ENCODE results near the gene TROAP. TPM values are rescaled to one million over a fixed set of nuclear protein-coding genes. Genes with fewer than 3 reads are reported as not detected.

Gene TROAP, protein sequence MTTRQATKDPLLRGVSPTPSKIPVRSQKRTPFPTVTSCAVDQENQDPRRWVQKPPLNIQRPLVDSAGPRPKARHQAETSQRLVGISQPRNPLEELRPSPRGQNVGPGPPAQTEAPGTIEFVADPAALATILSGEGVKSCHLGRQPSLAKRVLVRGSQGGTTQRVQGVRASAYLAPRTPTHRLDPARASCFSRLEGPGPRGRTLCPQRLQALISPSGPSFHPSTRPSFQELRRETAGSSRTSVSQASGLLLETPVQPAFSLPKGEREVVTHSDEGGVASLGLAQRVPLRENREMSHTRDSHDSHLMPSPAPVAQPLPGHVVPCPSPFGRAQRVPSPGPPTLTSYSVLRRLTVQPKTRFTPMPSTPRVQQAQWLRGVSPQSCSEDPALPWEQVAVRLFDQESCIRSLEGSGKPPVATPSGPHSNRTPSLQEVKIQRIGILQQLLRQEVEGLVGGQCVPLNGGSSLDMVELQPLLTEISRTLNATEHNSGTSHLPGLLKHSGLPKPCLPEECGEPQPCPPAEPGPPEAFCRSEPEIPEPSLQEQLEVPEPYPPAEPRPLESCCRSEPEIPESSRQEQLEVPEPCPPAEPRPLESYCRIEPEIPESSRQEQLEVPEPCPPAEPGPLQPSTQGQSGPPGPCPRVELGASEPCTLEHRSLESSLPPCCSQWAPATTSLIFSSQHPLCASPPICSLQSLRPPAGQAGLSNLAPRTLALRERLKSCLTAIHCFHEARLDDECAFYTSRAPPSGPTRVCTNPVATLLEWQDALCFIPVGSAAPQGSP
- total RNA-seq = under 1 TPM; 0.27 to 0.99 TPM

DNA sequence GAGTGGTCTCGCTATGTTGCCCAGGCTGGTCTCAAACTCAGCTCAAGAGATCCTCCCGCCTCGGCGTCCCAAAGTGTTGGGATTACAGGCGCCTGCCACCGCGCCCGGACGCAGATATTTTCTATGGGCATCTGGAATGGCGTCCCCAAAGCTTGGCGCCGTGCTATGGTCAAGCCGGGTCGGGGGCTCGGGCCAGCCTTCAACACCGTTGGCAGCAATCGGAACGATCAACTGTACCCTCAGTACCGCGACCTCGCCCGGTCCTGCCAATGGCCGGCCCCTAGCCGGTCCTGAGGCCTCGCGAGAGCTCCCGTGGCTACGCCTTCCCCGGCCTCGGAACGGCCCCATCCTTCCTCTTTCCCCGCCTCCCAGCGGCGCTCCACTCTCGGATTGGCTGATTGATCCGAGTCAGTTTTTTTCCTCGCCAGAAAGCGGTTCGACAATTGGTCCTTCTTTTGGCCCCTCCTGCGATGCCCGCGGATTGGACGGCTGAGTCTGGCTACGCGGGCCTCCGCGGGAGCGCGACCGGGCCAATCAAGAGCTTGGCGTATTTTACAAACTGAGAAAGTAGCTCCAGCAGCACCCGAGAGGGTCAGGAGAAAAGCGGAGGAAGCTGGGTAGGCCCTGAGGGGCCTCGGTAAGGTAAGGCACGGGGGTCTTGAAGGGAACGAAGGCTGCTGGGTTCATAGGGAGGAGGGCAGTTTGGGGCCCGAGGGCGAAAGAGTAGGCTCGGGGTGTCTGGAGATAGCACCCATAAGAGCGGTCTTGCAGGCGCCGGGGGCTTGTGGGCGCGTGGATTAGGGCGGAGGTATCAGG, at the start of gene TROAP:
Gene TROAP, plus strand, starts transcription at position 548 of the 816 bp plus-strand sequence. CDS start 354 bp downstream, outside the sequence.
- H3K27ac ChIP-seq = no peak within 1 kb of the TSS

GRCh38 chr12:49273726-49274395, 49.2 kb upstream of the TROAP start:
- no peaks in the 10 kb centered on the region for H3K27me3 ChIP-seq (replicated peaks; ENCODE audit: insufficient read depth)
- no peak overlapping the region for H3K27ac ChIP-seq
- H3K9me3 ChIP-seq = no peaks in the 10 kb centered on the region
- H3K36me3 ChIP-seq = peaks cover 39% of the 10 kb centered on the region
- TF ChIP-seq, protein P1, sequence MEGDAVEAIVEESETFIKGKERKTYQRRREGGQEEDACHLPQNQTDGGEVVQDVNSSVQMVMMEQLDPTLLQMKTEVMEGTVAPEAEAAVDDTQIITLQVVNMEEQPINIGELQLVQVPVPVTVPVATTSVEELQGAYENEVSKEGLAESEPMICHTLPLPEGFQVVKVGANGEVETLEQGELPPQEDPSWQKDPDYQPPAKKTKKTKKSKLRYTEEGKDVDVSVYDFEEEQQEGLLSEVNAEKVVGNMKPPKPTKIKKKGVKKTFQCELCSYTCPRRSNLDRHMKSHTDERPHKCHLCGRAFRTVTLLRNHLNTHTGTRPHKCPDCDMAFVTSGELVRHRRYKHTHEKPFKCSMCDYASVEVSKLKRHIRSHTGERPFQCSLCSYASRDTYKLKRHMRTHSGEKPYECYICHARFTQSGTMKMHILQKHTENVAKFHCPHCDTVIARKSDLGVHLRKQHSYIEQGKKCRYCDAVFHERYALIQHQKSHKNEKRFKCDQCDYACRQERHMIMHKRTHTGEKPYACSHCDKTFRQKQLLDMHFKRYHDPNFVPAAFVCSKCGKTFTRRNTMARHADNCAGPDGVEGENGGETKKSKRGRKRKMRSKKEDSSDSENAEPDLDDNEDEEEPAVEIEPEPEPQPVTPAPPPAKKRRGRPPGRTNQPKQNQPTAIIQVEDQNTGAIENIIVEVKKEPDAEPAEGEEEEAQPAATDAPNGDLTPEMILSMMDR (IDR thresholded peaks at IDR 0.05) = no peak
- ATAC-seq (ENCODE audit: insufficient number of reproducible peaks, low FRiP score, low read depth) = no peak
- no peak overlapping the region for H3K4me3 ChIP-seq
- peaks cover 4 to 6% of the 10 kb centered on the region in 2 donors for H3K4me1 ChIP-seq (ENCODE audit: control insufficient read depth in 1 of 2, low read depth in 2 of 2)
- no peak for DNase-seq (ENCODE audit: low spot score)

More for the DNA sequence above, at the start of gene TROAP:
- DNase-seq (ENCODE audit: low spot score) = peak; percentile 87
- Histone ChIP-seq H3K4me1 (ENCODE audit: control insufficient read depth in 1 of 2, low read depth in 2 of 2) (peaks cover 11 to 16% of the 10 kb centered on the region in 2 donors), H3K4me3 (peak within 1 kb of the TSS; percentile 93), H3K9me3 (no peaks in the 10 kb centered on the region), H3K36me3 (no peaks in the 10 kb centered on the region), H3K27me3 (replicated peaks; ENCODE audit: insufficient read depth) (no peaks in the 10 kb centered on the region)
- TF ChIP-seq, protein P1 (IDR thresholded peaks at IDR 0.05) = no peak
- ATAC-seq (ENCODE audit: insufficient number of reproducible peaks, low FRiP score, low read depth) = peak; percentile 98

- DNase-seq (ENCODE audit: low spot score) = no peak
- Histone ChIP-seq H3K4me1 (ENCODE audit: control insufficient read depth in 1 of 2, low read depth in 2 of 2) (no peaks in the 10 kb centered on the region), H3K9me3 (no peaks in the 10 kb centered on the region), H3K36me3 (peaks cover 36% of the 10 kb centered on the region), H3K4me3 (no peak overlapping the region), H3K27ac (no peak overlapping the region), H3K27me3 (replicated peaks; ENCODE audit: insufficient read depth) (no peaks in the 10 kb centered on the region)
- TF ChIP-seq, protein P1 (IDR thresholded peaks at IDR 0.05) = no peak
- ATAC-seq (ENCODE audit: insufficient number of reproducible peaks, low FRiP score, low read depth) = no peak
Observed at GRCh38 chr12:49274396-49275069, 48.5 kb upstream of the TROAP start.

DNA sequence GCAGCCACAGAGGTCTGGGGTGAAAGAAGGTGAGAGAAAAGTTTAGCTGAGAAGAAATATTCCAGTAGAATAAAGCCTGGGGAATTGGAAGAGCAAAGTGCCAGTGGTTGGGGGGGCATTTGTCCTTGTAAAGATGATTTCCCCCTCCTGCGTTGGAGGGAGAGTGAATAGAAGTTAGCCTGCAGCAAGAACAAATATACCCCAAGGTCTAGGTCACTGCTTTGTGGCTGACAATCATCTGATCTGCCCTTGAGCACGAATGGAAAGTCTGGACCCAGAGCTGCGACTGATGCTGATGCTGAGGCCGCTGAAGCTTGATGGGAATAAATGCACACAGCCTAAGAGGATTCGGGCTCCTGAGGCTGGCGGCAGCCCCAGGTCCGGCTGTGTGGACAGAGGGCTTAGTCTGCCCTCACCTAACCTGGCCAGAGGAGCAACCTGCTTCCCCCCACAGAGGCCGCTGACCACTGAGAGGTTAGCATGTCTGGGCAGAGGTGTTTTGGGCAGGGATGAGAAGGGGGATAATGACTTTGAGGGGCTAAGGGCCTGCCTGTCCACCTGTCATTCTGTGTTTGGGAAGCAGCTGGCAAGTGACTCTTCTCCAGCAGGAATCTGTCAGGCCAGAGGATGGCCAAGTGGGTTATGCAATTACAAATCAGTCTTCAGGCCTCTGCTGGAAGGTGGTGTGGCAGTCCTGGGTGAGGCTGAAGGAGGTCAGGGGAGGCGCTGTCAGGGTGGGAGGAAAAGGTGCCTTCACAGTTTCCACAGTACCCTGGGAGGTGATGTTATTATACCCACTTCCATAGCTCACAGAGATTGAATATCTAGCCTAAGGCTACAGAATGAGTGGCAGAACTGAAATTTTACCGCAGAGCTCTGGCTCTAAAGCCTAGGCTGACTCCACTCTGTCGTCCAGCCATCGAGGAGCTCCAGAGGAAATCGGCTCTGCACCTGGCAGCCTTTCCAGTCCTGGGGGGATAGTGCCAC, 46.5 kb upstream of the TROAP start:
- no peak for DNase-seq (ENCODE audit: low spot score)
- Histone ChIP-seq H3K27ac (no peak overlapping the region), H3K4me1 (ENCODE audit: control insufficient read depth in 1 of 2, low read depth in 2 of 2) (no peaks in the 10 kb centered on the region), H3K27me3 (replicated peaks; ENCODE audit: insufficient read depth) (no peaks in the 10 kb centered on the region), H3K36me3 (peaks cover 16% of the 10 kb centered on the region), H3K4me3 (no peak overlapping the region), H3K9me3 (no peaks in the 10 kb centered on the region)
- TF ChIP-seq, protein P1 (IDR thresholded peaks at IDR 0.05) = no peak
- ATAC-seq (ENCODE audit: insufficient number of reproducible peaks, low FRiP score, low read depth) = no peak

Measured in thoracic aorta (tissue), 2 donors.